Activated CD4-positive, alpha-beta T cell treated with anti-CD3 and anti-CD28 coated beads, Interleukin-2, amount 10 ng/mL, durations not matched to agents 7 days and 5 days (primary cell): ENCODE data around the gene PLCB3. TPM values are rescaled to one million over a fixed set of nuclear protein-coding genes. Genes with fewer than 3 reads are reported as not detected.

Experiments used
- CTCF ChIA-PET: fragments of 350-600 bp; sonication (Branson Sonifier 250); formaldehyde crosslinking; loops from one replicate; lab custom pipeline; 2021; ENCODE audit warnings: antibody characterized with exemption; lab: Charles Lee
- POLR2A ChIA-PET: fragments of 350-600 bp; sonication (Branson Sonifier 250); formaldehyde crosslinking; loops from one replicate; lab custom pipeline; 2021; ENCODE audit warnings: antibody characterized with exemption; lab: Charles Lee
- DNase-seq: peaks from one replicate; pipeline ENCODE4 v3.0.0-alpha.2; 2020
- H3K27ac Mint-ChIP-seq: one replicate; pipeline ENCODE4 v1.8.0; 2021; ENCODE audit warnings: mild to moderate bottlenecking, moderate library complexity, mixed read lengths
- H3K27me3 Mint-ChIP-seq: one replicate; pipeline ENCODE4 v1.8.0; 2021; ENCODE audit warnings: mixed read lengths
- H3K36me3 Mint-ChIP-seq: one replicate; pipeline ENCODE4 v1.8.0; 2021; ENCODE audit warnings: low read depth, mixed read lengths
- H3K4me1 Mint-ChIP-seq: one replicate; pipeline ENCODE4 v1.8.0; 2021; ENCODE audit warnings: mixed read lengths
- H3K4me3 Mint-ChIP-seq: one replicate; pipeline ENCODE4 v1.8.0; 2021; ENCODE audit warnings: mild to moderate bottlenecking, moderate library complexity, mixed read lengths
- H3K9me3 Mint-ChIP-seq: one replicate; pipeline ENCODE4 v1.8.0; 2021; ENCODE audit warnings: mixed read lengths
- total RNA-seq, 2 experiments: library from RNA; stranded (reverse); gene quantifications; one replicate each; pipeline ENCODE4 v1.2.3, GENCODE V29; 2021

Gene PLCB3
- total RNA-seq, 2 experiments from 2014 or later: 11.6 to 12.4 TPM

DNA sequence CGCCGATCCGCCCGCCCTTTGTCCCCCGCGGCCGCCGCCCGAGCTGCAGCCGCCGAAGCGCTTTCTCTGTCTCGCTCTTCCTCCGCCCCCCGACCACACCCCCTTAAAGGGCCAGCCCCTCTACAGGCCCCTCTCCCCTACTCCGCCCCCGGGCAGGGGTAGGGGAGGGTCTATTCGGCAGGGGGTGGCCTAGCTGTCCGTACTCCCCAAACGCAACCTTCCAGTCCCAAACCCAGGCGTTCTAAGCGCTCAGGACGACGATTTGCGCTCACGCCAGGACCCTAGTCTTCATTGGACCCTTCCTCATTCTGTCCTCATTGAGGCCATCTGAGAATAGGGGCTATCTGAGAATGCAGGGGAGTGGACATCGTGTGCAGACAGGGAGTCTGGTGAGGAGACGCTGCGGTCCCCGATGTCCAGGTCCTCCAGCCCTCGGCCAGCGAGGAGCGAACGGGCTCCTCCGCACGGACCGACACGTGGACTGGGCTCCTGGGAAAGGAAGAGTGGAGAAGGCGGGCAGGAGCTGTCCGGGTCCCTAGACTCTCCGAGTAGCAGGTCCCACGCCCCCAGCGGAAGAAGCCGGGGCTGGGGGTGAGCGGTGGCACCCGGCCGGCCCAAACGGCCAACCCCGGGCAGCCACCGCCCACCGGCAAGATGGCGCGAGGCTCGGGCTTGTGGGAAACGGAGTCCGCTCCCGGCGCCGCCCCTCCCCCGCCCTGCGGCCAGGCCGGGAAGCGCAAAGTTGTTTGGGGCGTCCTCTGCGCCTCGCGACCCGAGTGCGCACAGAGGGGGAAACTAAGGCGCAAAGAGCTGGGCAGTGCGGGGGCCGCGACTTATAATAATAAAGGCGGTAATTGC is 4.2 kb upstream of the PLCB3 start, which contains the start of gene PPP1R14B:
Gene PPP1R14B, minus strand, starts transcription at position 73 of the 858 bp plus-strand sequence. CDS start 270 bp downstream, outside the sequence.
- H3K9me3 Mint-ChIP-seq: no peaks in the 10 kb centered on the region
- no peaks in the 10 kb centered on the region for H3K27me3 Mint-ChIP-seq
- POLR2A ChIA-PET: no interaction called here
- H3K27ac Mint-ChIP-seq: peak within 1 kb of the TSS; percentile 87
- H3K4me3 Mint-ChIP-seq: peak within 1 kb of the TSS; percentile 81
- peak; percentile 82 for DNase-seq
- H3K36me3 Mint-ChIP-seq: peaks cover 9% of the 10 kb centered on the region
- H3K4me1 Mint-ChIP-seq: peaks cover 48% of the 10 kb centered on the region
- CTCF ChIA-PET: interaction anchor here (0.6 to 11.3 kb wide), 7 partner anchors 9 to 1453 kb away, joined by 3 to 162 read pairs (median 4); partner anchors contain the start of gene CATSPERZ

DNA sequence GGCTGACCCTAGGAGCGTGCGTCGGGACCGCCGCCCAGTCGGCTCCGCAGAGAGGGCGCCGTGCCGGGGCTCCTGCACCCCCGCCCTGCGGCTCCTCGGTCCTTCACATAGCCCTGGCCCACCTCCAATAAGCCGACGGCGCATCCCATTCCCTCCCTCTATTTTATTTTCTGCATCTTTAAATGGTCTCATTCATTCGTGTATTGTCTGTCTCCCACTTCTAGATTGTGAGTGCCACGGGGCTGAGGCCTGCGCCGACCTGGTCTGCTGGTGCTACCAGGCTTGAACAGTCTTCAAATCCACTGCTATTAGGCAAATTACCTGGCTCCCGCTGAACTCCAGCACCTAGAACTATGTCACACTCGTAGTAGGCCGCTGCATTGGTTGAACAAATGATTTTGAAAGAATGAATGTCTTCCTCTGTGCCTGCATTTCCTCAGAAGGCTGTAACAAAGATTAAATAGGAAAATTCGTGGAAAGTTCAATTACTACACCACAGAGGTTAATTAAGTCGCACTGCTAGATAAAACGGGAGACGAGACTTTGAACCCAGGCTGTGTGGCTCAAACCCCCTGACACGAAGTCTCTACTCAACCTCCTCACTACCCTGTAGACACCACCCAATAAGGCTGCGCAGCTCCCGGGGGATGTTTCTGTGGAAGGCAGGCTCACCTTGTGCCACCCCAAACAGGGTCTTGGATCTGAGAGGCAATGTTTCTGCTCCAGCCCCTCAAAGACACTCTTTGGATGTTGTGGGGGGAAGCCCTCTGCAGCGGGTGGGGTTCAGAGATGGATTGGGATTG is 3.4 kb upstream of the PLCB3 start:
- Mint-ChIP-seq H3K9me3 (no peaks in the 10 kb centered on the region), H3K4me3 (peak overlapping the region; percentile 68), H3K27ac (peak overlapping the region; percentile 46), H3K27me3 (no peaks in the 10 kb centered on the region), H3K36me3 (peaks cover 9% of the 10 kb centered on the region), H3K4me1 (peaks cover 42% of the 10 kb centered on the region)
- ChIA-PET CTCF (interaction anchor here (1.4 to 11.3 kb wide), 5 partner anchors 19 to 54 kb away, joined by 4 to 162 read pairs (median 13); partner anchors contain the start of genes CATSPERZ and FERMT3), POLR2A (no interaction called here)
- no peak for DNase-seq

DNA sequence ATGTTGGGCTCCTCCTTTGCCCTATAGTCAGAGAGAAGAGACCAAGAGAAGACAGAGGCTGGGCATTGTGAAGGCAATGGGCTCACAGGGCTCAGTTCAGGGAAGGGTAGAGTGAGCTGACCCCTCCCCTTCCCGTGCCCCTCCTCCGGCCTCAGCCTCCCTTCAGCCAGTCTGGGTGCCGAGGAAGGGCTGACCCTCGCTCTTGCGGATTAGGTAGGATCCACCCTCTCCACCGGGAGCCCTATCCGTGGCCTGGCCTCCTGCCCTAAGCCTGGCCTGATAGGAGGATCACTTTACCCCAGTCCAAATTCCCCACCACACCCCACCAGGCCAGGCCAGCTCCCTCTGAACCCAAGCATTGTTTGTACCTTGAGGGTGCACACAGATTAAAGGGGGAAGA is 2.8 kb upstream of the PLCB3 start:
- H3K4me3 Mint-ChIP-seq: no peak overlapping the region
- POLR2A ChIA-PET: no interaction called here
- H3K4me1 Mint-ChIP-seq: peaks cover 37% of the 10 kb centered on the region
- H3K27me3 Mint-ChIP-seq: no peaks in the 10 kb centered on the region
- H3K9me3 Mint-ChIP-seq: no peaks in the 10 kb centered on the region
- no peak for DNase-seq
- no peak overlapping the region for H3K27ac Mint-ChIP-seq
- peaks cover 4% of the 10 kb centered on the region for H3K36me3 Mint-ChIP-seq
- CTCF ChIA-PET: interaction anchor here (1.4 to 11.3 kb wide), 4 partner anchors 18 to 53 kb away, joined by 4 to 162 read pairs (median 16); partner anchors contain the start of genes CATSPERZ and FERMT3

DNA sequence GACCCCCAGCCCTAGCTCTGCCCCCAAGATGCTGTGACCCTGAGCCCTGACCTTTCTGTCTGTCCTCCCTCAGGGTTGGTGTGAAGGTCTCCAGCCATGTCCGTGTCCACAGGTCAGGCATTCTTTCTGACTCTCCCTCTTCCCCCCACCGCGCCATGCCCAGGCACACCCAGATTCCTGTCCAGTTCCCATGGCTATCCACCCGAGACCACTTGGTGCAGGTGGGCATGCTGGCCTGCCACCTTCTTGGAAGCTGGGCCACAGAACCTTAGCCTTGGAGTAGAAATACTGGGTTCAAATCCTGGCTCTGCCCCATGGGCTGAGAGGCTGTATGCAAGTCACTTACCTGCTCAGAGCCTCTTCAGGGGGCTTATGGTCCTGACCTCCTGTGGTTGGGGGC is 2.3 kb upstream of the PLCB3 start:
- Mint-ChIP-seq H3K9me3 (no peaks in the 10 kb centered on the region), H3K4me1 (peaks cover 32% of the 10 kb centered on the region), H3K36me3 (no peaks in the 10 kb centered on the region), H3K27ac (peak overlapping the region; percentile 66), H3K4me3 (no peak overlapping the region), H3K27me3 (no peaks in the 10 kb centered on the region)
- ChIA-PET CTCF (interaction anchor here (1.1 to 11.3 kb wide), 7 partner anchors 10 to 56 kb away, joined by 3 to 162 read pairs (median 4); partner anchors contain the start of genes CATSPERZ and FERMT3), POLR2A (no interaction called here)
- DNase-seq: no peak

DNA sequence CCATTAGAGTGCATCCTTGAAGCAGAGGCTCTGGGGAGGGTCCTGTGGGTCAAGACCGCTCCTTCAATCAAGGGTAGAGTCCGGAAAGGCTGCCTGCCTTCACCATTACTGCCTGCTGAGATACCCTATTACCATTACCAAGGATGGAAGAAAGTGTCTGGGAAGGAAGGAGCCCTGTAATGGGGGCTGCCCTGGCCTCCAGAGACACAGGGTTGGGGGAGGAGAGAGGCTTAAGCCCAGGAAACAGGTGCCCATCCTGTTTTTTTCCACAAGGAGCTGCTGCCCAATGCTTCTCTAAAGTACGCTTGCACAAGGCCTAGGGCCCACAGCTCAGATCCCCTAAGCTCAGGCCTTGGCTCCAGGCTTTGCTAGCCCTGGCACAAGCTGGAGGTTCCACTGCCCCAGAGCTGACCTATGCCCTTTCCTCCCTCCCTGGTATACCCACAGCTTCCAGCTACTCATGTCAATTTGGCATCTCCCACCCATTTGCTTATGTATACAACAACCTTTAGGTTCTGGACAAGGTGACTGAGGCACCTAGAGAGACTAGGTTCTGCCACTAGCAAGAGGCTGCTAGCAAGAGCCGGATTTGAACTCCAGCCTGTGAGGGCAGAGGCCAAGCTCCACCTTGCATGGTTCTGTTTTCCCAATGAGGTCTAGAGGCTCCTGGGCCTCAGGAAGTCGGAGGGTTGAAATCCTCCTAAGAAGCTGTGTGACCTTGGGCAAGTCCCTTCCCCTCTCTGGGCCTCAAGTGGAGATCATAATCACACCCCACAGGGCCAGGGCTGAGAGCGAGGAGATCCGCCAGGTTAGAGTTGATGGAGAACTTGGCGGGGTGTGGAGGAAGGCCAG is 1.5 kb upstream of the PLCB3 start:
- Mint-ChIP-seq H3K4me1 (peaks cover 29% of the 10 kb centered on the region), H3K9me3 (no peaks in the 10 kb centered on the region), H3K27ac (no peak overlapping the region), H3K4me3 (peak overlapping the region; percentile 30), H3K36me3 (no peaks in the 10 kb centered on the region), H3K27me3 (no peaks in the 10 kb centered on the region)
- CTCF ChIA-PET: interaction anchor here (0.6 to 11.3 kb wide), 17 partner anchors 9 to 389 kb away, joined by 3 to 162 read pairs (median 5); partner anchors contain the start of genes BAD, CATSPERZ and FKBP2
- POLR2A ChIA-PET: no interaction called here
- DNase-seq: no peak

DNA sequence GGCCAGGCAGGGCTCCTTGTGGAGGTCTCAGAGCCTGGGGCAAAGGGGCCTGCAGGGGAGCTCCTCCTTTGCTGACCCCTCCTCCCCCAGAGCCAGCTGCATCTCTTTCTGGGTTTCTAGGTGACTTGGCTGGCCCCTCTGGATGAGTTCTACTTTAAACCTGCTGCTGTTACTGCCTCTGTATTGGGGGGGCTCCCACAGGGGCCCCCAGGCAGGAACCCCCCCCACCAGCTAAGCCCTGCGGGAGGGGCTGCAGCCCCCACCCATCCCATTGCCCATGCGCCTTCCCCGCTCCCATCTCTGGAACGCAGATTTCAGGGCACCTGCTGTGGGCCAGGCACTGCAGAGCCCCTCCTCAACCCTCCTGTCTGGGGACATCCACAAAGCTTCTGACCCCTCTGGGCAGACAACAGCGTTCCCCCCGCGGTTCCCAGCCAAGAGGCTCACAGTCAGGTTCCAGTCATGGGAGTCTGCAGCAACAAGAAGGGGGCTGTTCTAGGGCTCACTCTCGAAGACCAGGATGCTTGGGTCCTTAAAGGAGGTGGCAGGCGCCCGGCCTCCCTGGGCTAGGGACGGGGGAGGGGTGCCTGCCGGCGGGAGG is 815 bp upstream of the PLCB3 start:
- ChIA-PET POLR2A (interaction anchor here (0.6 kb wide), 1 partner anchor 35 kb away, joined by 3 read pairs; the partner anchor contains the start of gene GPR137), CTCF (interaction anchor here (0.6 to 11.3 kb wide), 19 partner anchors 7 to 389 kb away, joined by 3 to 162 read pairs (median 6); partner anchors contain the start of genes BAD, CATSPERZ and FKBP2)
- Mint-ChIP-seq H3K27me3 (no peaks in the 10 kb centered on the region), H3K27ac (no peak overlapping the region), H3K36me3 (no peaks in the 10 kb centered on the region), H3K4me1 (peaks cover 25% of the 10 kb centered on the region), H3K9me3 (no peaks in the 10 kb centered on the region), H3K4me3 (peak overlapping the region; percentile 78)
- no peak for DNase-seq

DNA sequence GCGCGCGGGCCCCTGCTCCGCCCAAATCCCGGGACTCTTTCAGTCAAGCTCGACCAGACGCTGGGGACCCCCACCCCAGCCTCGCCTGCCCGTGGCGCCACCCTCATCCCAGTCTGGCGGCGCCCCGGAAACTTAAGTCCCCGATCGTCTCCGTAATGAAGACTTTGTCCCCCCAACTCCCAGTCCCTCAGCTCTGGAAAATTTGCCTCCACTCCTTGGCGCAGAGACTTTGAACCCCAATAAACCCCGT is 348 bp downstream of the PLCB3 start:
- DNase-seq: no peak
- CTCF ChIA-PET: interaction anchor here (1.0 to 11.3 kb wide), 13 partner anchors 9 to 105 kb away, joined by 3 to 162 read pairs (median 8); partner anchors contain the start of genes BAD, CATSPERZ, FKBP2 and PRDX5
- POLR2A ChIA-PET: no interaction called here
- H3K27ac Mint-ChIP-seq: peak overlapping the region; percentile 62
- H3K4me1 Mint-ChIP-seq: peaks cover 25% of the 10 kb centered on the region
- H3K36me3 Mint-ChIP-seq: no peaks in the 10 kb centered on the region
- H3K27me3 Mint-ChIP-seq: no peaks in the 10 kb centered on the region
- H3K9me3 Mint-ChIP-seq: no peaks in the 10 kb centered on the region
- peak overlapping the region; percentile 82 for H3K4me3 Mint-ChIP-seq

DNA sequence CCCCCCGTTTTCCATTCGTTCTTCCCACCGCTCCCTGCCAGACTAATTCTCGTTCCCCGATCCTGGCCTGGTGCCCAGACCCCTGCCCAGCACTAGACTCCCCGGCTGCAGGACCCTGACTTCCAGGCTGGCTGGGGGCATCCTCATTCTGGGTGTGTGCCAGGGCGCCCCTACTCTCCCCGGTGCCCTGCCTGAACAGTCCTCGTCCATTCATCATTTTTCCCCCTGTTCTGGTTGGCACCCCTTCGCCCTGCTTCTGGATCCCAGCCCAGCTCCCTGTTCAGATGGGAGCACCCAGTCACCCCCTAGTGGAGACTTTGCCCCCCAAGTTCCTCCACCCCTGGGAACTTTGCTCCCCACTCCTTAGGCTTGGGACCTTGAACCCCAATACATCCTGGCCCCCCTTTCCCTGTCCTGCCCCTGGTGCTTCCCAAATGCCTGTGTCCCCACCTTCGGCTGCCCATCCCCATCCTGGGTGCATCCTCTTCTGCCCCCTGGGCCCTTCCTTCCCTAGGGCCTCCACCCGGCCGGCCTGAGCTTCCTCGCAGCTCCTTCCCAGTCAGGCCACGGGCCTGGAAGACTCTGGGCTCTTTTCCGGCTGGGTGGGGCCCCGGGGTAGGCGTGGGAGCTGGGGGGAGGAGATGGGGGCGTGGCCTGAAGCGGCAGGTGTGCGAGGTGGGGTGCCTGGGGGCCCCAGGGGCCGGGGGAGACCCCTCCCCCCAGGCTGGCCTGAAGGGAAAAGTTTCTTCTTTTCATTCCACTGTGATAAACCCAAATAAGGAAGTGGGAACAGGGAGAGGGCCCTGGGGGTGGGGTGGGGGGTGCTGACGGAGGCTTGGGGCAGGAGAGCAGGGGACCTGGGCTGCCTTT is 908 bp downstream of the PLCB3 start:
- peak overlapping the region; percentile 62 for H3K27ac Mint-ChIP-seq
- DNase-seq: no peak
- ChIA-PET POLR2A (no interaction called here), CTCF (interaction anchor here (0.6 to 11.3 kb wide), 13 partner anchors 9 to 1861 kb away, joined by 3 to 162 read pairs (median 7); partner anchors contain the start of genes CATSPERZ, FKBP2, PRDX5 and TRMT112)
- H3K36me3 Mint-ChIP-seq: no peaks in the 10 kb centered on the region
- H3K27me3 Mint-ChIP-seq: no peaks in the 10 kb centered on the region
- peak overlapping the region; percentile 82 for H3K4me3 Mint-ChIP-seq
- H3K4me1 Mint-ChIP-seq: peaks cover 21% of the 10 kb centered on the region
- H3K9me3 Mint-ChIP-seq: no peaks in the 10 kb centered on the region

DNA sequence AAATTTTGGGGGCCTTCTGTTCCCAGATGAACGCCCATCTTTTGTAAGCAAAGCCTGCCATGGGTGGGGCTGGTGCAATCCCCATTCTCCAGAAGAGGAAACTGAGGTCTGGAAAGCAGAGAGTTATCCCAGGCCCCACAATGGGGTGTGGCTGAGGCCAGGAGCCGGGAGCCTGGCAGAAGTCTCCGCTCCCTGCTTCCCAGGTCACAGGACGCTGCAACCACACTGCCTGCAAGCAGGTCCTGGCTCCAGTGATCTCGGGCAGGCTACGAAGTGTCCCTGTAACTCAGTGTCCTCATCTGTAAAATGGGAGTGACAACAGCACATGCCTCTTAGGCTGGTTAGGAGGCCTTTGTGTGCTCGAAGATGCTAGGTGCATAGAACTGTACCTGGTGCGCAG is 1.7 kb downstream of the PLCB3 start:
- Mint-ChIP-seq H3K27ac (no peak overlapping the region), H3K4me1 (peaks cover 17% of the 10 kb centered on the region), H3K36me3 (no peaks in the 10 kb centered on the region), H3K9me3 (no peaks in the 10 kb centered on the region), H3K4me3 (peak overlapping the region; percentile 3), H3K27me3 (no peaks in the 10 kb centered on the region)
- DNase-seq: no peak
- ChIA-PET CTCF (interaction anchor here (1.0 to 11.3 kb wide), 6 partner anchors 10 to 46 kb away, joined by 3 to 162 read pairs (median 12); partner anchors contain the start of gene FERMT3), POLR2A (no interaction called here)

DNA sequence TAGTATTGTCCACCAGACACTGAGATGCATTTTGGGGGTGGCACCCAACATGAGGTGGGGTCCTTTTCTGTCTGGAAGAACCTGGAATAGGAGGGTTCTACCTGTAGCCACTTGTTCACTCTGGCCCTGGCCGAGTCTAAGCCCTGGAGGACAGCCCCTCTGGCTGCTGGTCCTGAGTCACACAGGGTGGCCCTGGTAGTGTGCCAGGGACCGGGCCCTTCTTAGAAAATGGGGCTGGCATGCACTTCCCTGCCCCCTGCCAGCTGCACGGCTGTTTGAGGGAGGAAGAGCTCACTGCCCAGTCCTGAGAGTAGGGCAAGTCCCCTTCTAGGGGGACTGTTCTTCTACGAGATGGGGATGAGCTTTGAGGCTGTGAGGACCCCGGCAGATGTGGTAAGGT is 2.2 kb downstream of the PLCB3 start:
- Mint-ChIP-seq H3K27ac (no peak overlapping the region), H3K36me3 (no peaks in the 10 kb centered on the region), H3K4me1 (peaks cover 16% of the 10 kb centered on the region), H3K9me3 (no peaks in the 10 kb centered on the region), H3K4me3 (peak overlapping the region; percentile 3), H3K27me3 (no peaks in the 10 kb centered on the region)
- POLR2A ChIA-PET: interaction anchor here (0.7 kb wide), 1 partner anchor 30 kb away, joined by 3 read pairs; no protein-coding TSS in a partner anchor
- CTCF ChIA-PET: interaction anchor here (0.6 to 3.5 kb wide), 6 partner anchors 10 to 47 kb away, joined by 3 to 12 read pairs (median 3); partner anchors contain the start of genes FERMT3, NUDT22 and TRPT1
- DNase-seq: no peak
